Measurements from ENCODE around the gene SPHKAP. TPM values are rescaled to one million over a fixed set of nuclear protein-coding genes. Genes with fewer than 3 reads are reported as not detected.

The SPHKAP gene
- total RNA-seq, 1 donor from 2014 or later: not detected

- ChIA-PET POLR2A (no interaction called here), CTCF (no interaction called here)
- Mint-ChIP-seq H3K9me3 (no peaks in the 10 kb centered on the region), H3K4me1 (no peaks in the 10 kb centered on the region), H3K4me3 (no peak overlapping the region), H3K36me3 (ENCODE audit: low read depth) (no peaks in the 10 kb centered on the region), H3K27me3 (no peaks in the 10 kb centered on the region), H3K27ac (no peak overlapping the region)
- DNase-seq (no peak), ATAC-seq (ENCODE audit: low read depth) (no peak)
- intact Hi-C loops (cut with micrococcal nuclease): no loop called here
- no peak for TF ChIP-seq CTCF (IDR thresholded peaks at IDR 0.05)
These were observed 163.7 kb downstream of the SPHKAP start for GRCh38 chr2:228017784-228018183.

GRCh38 chr2:228016402-228016801, 165.1 kb downstream of the SPHKAP start:
- Mint-ChIP-seq H3K4me1 (no peaks in the 10 kb centered on the region), H3K27me3 (no peaks in the 10 kb centered on the region), H3K36me3 (ENCODE audit: low read depth) (no peaks in the 10 kb centered on the region), H3K27ac (no peak overlapping the region), H3K4me3 (no peak overlapping the region), H3K9me3 (no peaks in the 10 kb centered on the region)
- ATAC-seq (ENCODE audit: low read depth) (no peak), DNase-seq (no peak)
- CTCF ChIA-PET: no interaction called here
- no peak for TF ChIP-seq CTCF (IDR thresholded peaks at IDR 0.05)
- intact Hi-C loops (cut with micrococcal nuclease): no loop called here
- POLR2A ChIA-PET: no interaction called here

- Mint-ChIP-seq H3K4me3 (no peak overlapping the region), H3K27ac (no peak overlapping the region), H3K4me1 (no peaks in the 10 kb centered on the region), H3K9me3 (no peaks in the 10 kb centered on the region), H3K27me3 (no peaks in the 10 kb centered on the region), H3K36me3 (ENCODE audit: low read depth) (no peaks in the 10 kb centered on the region)
- DNase-seq: no peak
- ATAC-seq (ENCODE audit: low read depth): no peak
- CTCF ChIA-PET: no interaction called here
- intact Hi-C loops (cut with micrococcal nuclease): no loop called here
- TF ChIP-seq CTCF (IDR thresholded peaks at IDR 0.05): no peak
- POLR2A ChIA-PET: no interaction called here
These were observed 165.7 kb downstream of the SPHKAP start for GRCh38 chr2:228015741-228016140.

GRCh38 chr2:227996366-227996765, 185.1 kb downstream of the SPHKAP start:
- Mint-ChIP-seq H3K4me1 (no peaks in the 10 kb centered on the region), H3K36me3 (ENCODE audit: low read depth) (no peaks in the 10 kb centered on the region), H3K9me3 (peaks cover 5% of the 10 kb centered on the region), H3K27ac (no peak overlapping the region), H3K4me3 (no peak overlapping the region), H3K27me3 (no peaks in the 10 kb centered on the region)
- no peak for DNase-seq
- TF ChIP-seq CTCF (IDR thresholded peaks at IDR 0.05): no peak
- POLR2A ChIA-PET: no interaction called here
- intact Hi-C loops (cut with micrococcal nuclease): no loop called here
- ATAC-seq (ENCODE audit: low read depth): no peak
- CTCF ChIA-PET: no interaction called here

- no peaks in the 10 kb centered on the region for H3K4me1 Mint-ChIP-seq
- CTCF ChIA-PET: no interaction called here
- no peak overlapping the region for H3K4me3 Mint-ChIP-seq
- H3K9me3 Mint-ChIP-seq: no peaks in the 10 kb centered on the region
- no peaks in the 10 kb centered on the region for H3K27me3 Mint-ChIP-seq
- ATAC-seq (ENCODE audit: low read depth) (no peak), DNase-seq (no peak)
- no peaks in the 10 kb centered on the region for H3K36me3 Mint-ChIP-seq (ENCODE audit: low read depth)
- POLR2A ChIA-PET: no interaction called here
- no peak for TF ChIP-seq CTCF (IDR thresholded peaks at IDR 0.05)
- intact Hi-C loops (cut with micrococcal nuclease): no loop called here
- no peak overlapping the region for H3K27ac Mint-ChIP-seq
These were observed 190.6 kb downstream of the SPHKAP start for GRCh38 chr2:227990937-227991336.

Measured in activated B cell treated with CpG ODN at 0.5 μM for 24 hours (primary cell).